Measurements from ENCODE around the gene EMILIN1. TPM values are rescaled to one million over a fixed set of nuclear protein-coding genes. Genes with fewer than 3 reads are reported as not detected.
A peak's percentile ranks its signal among the peaks of the same experiment; 100 is the strongest.
"Not testable (repeated sequence)": the region's sequence is repeated elsewhere in the genome, so short reads cannot be mapped to it uniquely, and the experiment has no call there.

Gene EMILIN1
- total RNA-seq, 1 donor: 144 TPM

DNA sequence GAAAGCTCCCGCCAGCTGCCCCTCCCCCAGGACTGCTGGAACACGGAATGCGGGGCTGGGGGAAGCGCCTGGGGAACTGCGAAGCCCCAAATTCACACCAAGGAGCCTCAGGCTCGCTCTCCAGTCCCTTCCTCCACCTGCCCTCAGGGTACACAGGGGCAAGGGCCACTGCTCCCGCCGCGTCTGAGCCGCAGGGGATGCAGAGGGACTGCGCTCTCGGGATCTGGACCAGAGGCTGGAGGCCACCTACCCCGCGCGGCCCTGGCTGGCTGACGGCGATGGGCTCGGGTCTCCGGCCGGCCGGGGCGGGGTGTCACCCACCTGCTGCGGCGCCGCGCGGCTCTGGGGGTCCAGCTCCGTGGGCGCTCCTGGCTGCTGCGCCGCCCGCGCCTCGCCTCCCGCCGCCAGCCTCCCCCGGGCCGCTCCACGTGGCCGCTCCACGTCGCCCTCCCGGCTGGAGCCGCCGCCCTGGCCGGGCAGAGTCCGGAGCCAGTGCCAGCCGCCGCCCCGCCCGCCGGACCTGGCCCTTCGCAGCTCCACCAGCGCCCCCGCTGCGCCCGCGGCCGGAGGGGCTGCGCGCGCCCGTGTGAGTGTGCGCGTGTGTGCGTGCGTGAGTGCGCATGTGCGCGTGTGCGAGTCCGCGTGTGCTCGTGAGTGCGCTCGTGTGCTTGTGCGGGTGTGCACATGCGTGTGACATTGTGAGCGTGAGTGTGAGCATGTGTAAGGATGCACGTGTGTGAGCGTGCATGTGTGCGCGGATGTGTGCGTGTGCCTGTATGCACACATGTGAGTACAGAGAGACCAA, 40.3 kb downstream of the EMILIN1 start, which contains the start of gene CGREF1:
TSS of gene CGREF1 (minus strand) at position 604 of the 805 bp plus-strand sequence. CDS start 14,762 bp downstream, outside the sequence.
- peak within 1 kb of the TSS; percentile 44 for H3K4me3 ChIP-seq (ENCODE audit: low read depth, low read length)
- DNase-seq (ENCODE audit: low read depth): no peak
- TF ChIP-seq, protein P1, sequence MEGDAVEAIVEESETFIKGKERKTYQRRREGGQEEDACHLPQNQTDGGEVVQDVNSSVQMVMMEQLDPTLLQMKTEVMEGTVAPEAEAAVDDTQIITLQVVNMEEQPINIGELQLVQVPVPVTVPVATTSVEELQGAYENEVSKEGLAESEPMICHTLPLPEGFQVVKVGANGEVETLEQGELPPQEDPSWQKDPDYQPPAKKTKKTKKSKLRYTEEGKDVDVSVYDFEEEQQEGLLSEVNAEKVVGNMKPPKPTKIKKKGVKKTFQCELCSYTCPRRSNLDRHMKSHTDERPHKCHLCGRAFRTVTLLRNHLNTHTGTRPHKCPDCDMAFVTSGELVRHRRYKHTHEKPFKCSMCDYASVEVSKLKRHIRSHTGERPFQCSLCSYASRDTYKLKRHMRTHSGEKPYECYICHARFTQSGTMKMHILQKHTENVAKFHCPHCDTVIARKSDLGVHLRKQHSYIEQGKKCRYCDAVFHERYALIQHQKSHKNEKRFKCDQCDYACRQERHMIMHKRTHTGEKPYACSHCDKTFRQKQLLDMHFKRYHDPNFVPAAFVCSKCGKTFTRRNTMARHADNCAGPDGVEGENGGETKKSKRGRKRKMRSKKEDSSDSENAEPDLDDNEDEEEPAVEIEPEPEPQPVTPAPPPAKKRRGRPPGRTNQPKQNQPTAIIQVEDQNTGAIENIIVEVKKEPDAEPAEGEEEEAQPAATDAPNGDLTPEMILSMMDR (IDR thresholded peaks at IDR 0.05; ENCODE audit: insufficient read depth, low read depth, low read length): no peak

DNA sequence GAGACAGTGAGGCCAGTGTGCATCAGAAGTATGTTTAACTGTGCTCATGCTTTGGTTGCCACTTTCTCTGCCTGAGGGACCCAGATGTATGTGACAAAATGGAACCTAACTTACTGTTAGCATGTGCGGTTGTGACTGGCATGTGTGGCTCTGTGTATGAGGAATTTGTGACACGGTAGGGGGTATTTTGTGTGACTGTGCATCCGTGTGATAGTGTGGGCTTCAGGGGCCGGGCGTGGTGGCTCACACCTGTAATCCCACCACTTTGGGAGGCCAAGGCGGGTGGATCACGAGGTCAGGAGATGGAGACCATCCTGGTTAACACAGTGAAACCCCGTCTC, 40.9 kb downstream of the EMILIN1 start:
- H3K4me3 ChIP-seq (ENCODE audit: low read depth, low read length): peak overlapping the region; percentile 44

DNA sequence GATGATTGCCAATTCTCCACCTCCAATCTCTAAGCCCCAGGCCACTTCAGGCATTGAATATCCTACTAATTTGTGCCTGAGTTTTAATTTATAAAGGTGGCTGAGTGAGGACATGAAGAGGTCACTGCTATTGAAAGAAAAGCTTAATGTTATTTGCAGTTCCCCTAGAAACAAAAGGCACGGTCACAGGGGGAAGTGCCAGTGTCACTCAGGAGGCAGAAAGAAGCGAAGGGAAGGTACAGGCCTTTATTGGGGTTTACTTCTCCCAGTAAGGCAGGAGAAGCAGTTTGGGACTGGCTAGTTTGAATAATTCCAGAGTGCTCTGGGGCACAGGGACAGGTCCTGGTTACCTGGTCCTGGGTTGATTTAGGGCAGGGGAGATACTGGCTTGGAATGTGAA, 43.5 kb downstream of the EMILIN1 start:
- TF ChIP-seq, protein P1 (IDR thresholded peaks at IDR 0.05; ENCODE audit: insufficient read depth, low read depth, low read length): no peak
- H3K4me3 ChIP-seq (ENCODE audit: low read depth, low read length): no peak overlapping the region
- DNase-seq (ENCODE audit: low read depth): no peak

More for the DNA sequence above, 40.9 kb downstream of the EMILIN1 start:
- not testable (repeated sequence) for DNase-seq (ENCODE audit: low read depth)

DNA sequence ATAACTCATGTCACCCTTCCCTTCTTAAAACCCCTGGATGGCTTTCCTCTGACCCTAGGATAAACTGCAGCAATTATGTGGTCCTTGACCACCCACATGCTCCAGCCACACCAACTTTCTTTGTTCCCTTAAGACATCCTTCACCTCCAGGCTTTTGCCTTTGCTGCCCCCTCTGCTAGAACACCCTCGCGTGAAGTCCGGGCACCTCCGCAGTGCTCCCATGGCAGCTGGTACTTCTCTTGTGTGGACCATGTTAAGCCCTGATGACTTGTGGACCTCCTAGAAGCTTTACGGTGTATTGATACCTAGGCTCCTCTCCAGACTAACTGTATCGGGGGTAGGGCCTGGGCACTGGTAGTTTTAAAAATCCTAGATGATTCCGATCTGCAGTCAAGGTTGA, 44.4 kb downstream of the EMILIN1 start:
- TF ChIP-seq, protein P1 (IDR thresholded peaks at IDR 0.05; ENCODE audit: insufficient read depth, low read depth, low read length): no peak
- DNase-seq (ENCODE audit: low read depth): no peak
- H3K4me3 ChIP-seq (ENCODE audit: low read depth, low read length): no peak overlapping the region

DNA sequence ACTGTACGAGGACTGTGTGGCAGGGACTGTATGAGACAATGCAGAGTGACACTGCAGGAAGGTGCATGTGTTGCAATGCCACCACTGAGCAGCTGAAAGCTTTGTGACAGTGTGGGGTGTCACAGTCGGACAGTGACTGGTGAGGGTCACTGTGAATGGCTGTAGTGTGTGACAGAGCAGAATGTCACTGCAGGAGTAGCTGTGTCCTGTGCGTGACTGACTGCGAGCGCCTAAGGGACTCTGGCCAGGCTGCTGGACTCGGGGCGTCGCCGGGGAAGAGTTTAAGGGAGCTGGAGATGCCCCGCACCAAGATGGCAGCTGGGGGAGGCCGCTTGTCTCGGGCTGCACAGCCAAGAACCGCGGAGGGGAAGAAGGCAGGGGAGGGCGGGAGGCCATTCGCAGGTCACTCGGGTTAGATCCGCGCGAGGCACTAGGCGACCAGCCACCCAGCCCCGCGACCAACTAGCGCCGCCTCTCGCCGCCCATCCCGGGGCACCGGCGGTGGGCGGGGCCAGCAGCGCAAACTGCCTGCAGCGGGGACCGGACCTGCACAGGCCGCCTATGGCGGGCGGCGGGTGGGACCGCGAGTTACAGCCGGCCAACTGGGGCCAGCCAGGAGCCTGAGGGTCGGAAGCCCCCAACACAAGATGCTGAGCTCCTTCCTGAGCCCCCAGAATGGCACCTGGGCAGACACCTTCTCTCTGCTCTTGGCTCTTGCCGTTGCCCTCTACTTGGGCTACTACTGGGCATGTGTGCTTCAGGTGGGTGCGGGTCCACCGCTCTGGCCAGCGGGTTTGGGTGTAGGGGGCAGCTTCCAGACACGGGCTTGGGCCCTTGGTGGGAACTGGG, 45.1 kb downstream of the EMILIN1 start, which contains the start of gene ABHD1:
TSS of gene ABHD1 (plus strand) at position 514 of the 849 bp plus-strand sequence. CDS start at position 648, 134 bp downstream.
- no peak for DNase-seq (ENCODE audit: low read depth)
- TF ChIP-seq, protein P1 (IDR thresholded peaks at IDR 0.05; ENCODE audit: insufficient read depth, low read depth, low read length): no peak
- peak within 1 kb of the TSS; percentile 66 for H3K4me3 ChIP-seq (ENCODE audit: low read depth, low read length)

DNA sequence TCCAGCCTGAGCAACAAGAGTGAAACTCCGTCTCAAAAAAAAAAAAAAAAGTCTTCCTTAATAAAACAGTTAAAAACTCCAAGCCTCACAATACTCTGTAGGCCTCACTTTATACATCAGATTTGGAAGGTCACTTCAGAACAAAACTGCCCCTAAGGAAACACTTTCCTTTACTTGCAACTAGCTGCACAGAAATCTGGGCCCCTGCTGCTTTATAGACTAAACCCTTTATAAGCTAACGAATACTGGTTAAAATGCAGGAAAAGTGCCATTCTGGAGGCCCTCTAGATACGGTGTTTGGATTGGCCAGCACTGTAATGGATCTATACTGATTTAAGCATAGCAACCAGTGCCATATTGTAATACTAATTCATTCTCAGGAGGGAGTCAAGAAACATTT, 46.7 kb downstream of the EMILIN1 start:
- no peak for DNase-seq (ENCODE audit: low read depth)
- TF ChIP-seq, protein P1 (IDR thresholded peaks at IDR 0.05; ENCODE audit: insufficient read depth, low read depth, low read length): no peak
- no peak overlapping the region for H3K4me3 ChIP-seq (ENCODE audit: low read depth, low read length)

DNA sequence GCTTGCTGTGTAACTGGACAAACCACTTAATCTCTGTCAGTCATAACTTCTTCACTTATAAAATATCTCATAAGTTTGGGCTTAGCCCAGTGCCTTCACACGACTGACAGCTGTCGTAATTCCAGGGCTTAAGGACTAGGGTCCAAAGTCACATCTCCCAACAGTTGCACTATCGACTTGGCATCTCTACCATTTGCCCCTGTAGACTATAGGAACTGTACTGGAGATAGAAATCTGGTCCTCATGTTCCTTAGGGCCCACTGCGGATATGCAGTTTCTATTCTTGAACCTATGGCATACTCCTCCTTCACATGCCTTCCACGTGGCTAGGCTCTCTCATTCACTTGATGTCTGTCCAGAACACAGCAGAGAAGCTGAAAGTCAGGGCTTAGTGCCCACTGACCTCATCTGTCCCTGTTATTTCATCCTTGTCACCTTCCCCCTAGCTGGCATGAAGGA, 47.9 kb downstream of the EMILIN1 start:
- H3K4me3 ChIP-seq (ENCODE audit: low read depth, low read length): no peak overlapping the region
- TF ChIP-seq, protein P1 (IDR thresholded peaks at IDR 0.05; ENCODE audit: insufficient read depth, low read depth, low read length): no peak
- no peak for DNase-seq (ENCODE audit: low read depth)

All from fibroblast of villous mesenchyme (primary cell).